IMR-90 (cell line): ENCODE data around the gene AGPAT3. TPM values are rescaled to one million over a fixed set of nuclear protein-coding genes. Genes with fewer than 3 reads are reported as not detected.

Experiments used
- ATAC-seq: fragments of 200-7000 bp; cut with Tn5 transposase; 2 replicates; pipeline ENCODE4 v1.9.1; 2020; ENCODE audit warnings: low read depth, mild to moderate bottlenecking, moderate library complexity
- BruUV-seq: library from RNA; stranded (reverse); fragments of 400-500 nt; replicated peaks from 2 replicates; lab custom pipeline; 2021; lab: Mats Ljungman, UMichigan
- CTCF ChIA-PET: fragments of 300-600 bp; formaldehyde crosslinking; extraction: SDS; loops from one replicate; lab custom pipeline; 2021; ENCODE audit warnings: antibody characterized with exemption; lab: Yijun Ruan, JAX
- POLR2A ChIA-PET: fragments of 300-600 bp; sonication (Branson Sonifier 250); formaldehyde crosslinking; loops from one replicate; lab custom pipeline; 2022; ENCODE audit warnings: antibody characterized with exemption; ENCODE audit not compliant: unreplicated experiment; lab: Charles Lee
- DNase-seq: peaks from one replicate; pipeline ENCODE4 v3.0.0; 2013
- H2AFZ ChIP-seq: replicated peaks from 2 replicates; pipeline ENCODE3; 2013; ENCODE audit warnings: low read length, mild to moderate bottlenecking; ENCODE audit not compliant: poor library complexity
- H2AK5ac ChIP-seq: 2 replicates; pipeline ENCODE4 v1.6.1; 2013; ENCODE audit warnings: low read depth, low read length, inconsistent platforms
- H2AK9ac ChIP-seq: replicated peaks from 2 replicates; pipeline ENCODE3; 2013; ENCODE audit warnings: mild to moderate bottlenecking, low read depth, low read length, moderate library complexity; ENCODE audit not compliant: poor library complexity
- H2BK120ac ChIP-seq: 2 replicates; pipeline ENCODE4 v1.6.1; 2013; ENCODE audit warnings: low read depth, low read length, inconsistent platforms
- H2BK15ac ChIP-seq: 3 replicates; pipeline ENCODE4 v1.6.1; 2013; ENCODE audit warnings: low read depth, low read length, inconsistent platforms
- H2BK20ac ChIP-seq: 2 replicates; pipeline ENCODE4 v1.6.1; 2013; ENCODE audit warnings: low read depth, mild to moderate bottlenecking, inconsistent platforms, low read length, moderate library complexity
- H2BK5ac ChIP-seq: 2 replicates; pipeline ENCODE4 v1.6.1; 2013; ENCODE audit warnings: mild to moderate bottlenecking, low read depth, low read length, inconsistent platforms; ENCODE audit not compliant: poor library complexity, severe bottlenecking
- H3K14ac ChIP-seq: replicated peaks from 2 replicates; pipeline ENCODE4 v1.6.1; 2013; ENCODE audit warnings: low read depth, low read length, inconsistent platforms
- H3K18ac ChIP-seq: 2 replicates; pipeline ENCODE4 v1.6.1; 2013; ENCODE audit warnings: low read depth, low read length, control low read depth
- H3K23ac ChIP-seq: 2 replicates; pipeline ENCODE4 v1.6.1; 2013; ENCODE audit warnings: low read depth, low read length, inconsistent platforms
- H3K27ac ChIP-seq: 2 replicates; pipeline ENCODE4 v1.5.1; 2013; ENCODE audit warnings: mild to moderate bottlenecking, control low read depth, low read length; ENCODE audit not compliant: insufficient read depth
- H3K27me3 ChIP-seq: 2 replicates; pipeline ENCODE4 v1.6.1; 2013; ENCODE audit warnings: low read length; ENCODE audit not compliant: control insufficient read depth, insufficient read depth
- H3K36me3 ChIP-seq: 2 replicates; pipeline ENCODE4 v1.6.1; 2013; ENCODE audit warnings: low read length, mixed read lengths; ENCODE audit not compliant: control insufficient read depth, insufficient read depth
- H3K4ac ChIP-seq: 2 replicates; pipeline ENCODE4 v1.6.1; 2013; ENCODE audit warnings: low read depth, low read length, inconsistent platforms
- H3K4me1 ChIP-seq: 2 replicates; pipeline ENCODE4 v1.6.1; 2013; ENCODE audit warnings: low read length, mixed read lengths; ENCODE audit not compliant: control insufficient read depth, insufficient read depth
- H3K4me2 ChIP-seq: 2 replicates; pipeline ENCODE4 v1.6.1; 2013; ENCODE audit warnings: low read depth, mild to moderate bottlenecking, control low read depth, low read length, moderate library complexity
- H3K4me3 ChIP-seq: 2 replicates; pipeline ENCODE4 v1.5.1; 2013; ENCODE audit warnings: low read depth, mild to moderate bottlenecking, control low read depth, low read length, moderate library complexity; ENCODE audit not compliant: insufficient read depth
- H3K56ac ChIP-seq: 2 replicates; pipeline ENCODE4 v1.6.1; 2013; ENCODE audit warnings: low read length, inconsistent platforms; ENCODE audit not compliant: insufficient read depth; ENCODE audit errors: extremely low read depth
- H3K79me1 ChIP-seq, 2 experiments: 2 replicates each; pipeline ENCODE4 v1.6.1; 2013; ENCODE audit warnings: low read length in 2 of 2, inconsistent platforms in 1 of 2, low read depth in 1 of 2
- H3K9ac ChIP-seq: 2 replicates; pipeline ENCODE4 v1.6.1; 2013; ENCODE audit warnings: low read depth, low read length, control low read depth
- H3K9me1 ChIP-seq: 2 replicates; pipeline ENCODE4 v1.6.1; 2013; ENCODE audit warnings: low read length, inconsistent platforms; ENCODE audit not compliant: insufficient read depth
- H3K9me3 ChIP-seq: 2 replicates; pipeline ENCODE4 v1.6.1; 2013; ENCODE audit warnings: low read length; ENCODE audit not compliant: control insufficient read depth, insufficient read depth
- H4K20me1 ChIP-seq: 2 replicates; pipeline ENCODE4 v1.6.1; 2013; ENCODE audit warnings: low read length, inconsistent platforms; ENCODE audit not compliant: insufficient read depth
- H4K5ac ChIP-seq: 2 replicates; pipeline ENCODE4 v1.6.1; 2013; ENCODE audit warnings: mild to moderate bottlenecking, low read depth, low read length, control low read depth
- H4K8ac ChIP-seq, 2 experiments: 2 replicates each; pipeline ENCODE4 v1.6.1; 2013; ENCODE audit warnings: low read depth in 2 of 2, low read length in 2 of 2, control low read depth in 1 of 2, inconsistent platforms in 1 of 2
- H4K91ac ChIP-seq: 2 replicates; pipeline ENCODE4 v1.6.1; 2013; ENCODE audit warnings: low read depth, low read length, inconsistent platforms; ENCODE audit not compliant: insufficient read depth
- BHLHE40 ChIP-seq: fragments of 150-350 bp; IDR thresholded peaks from 2 replicates; pipeline ENCODE4 v1.6.1; 2016; ENCODE audit warnings: mild to moderate bottlenecking, low read depth, low read length
- CEBPB ChIP-seq: IDR thresholded peaks from 2 replicates; pipeline ENCODE4 v1.6.1; 2012; ENCODE audit warnings: low read depth, low read length, improper control_type of control experiment
- CTCF ChIP-seq: conservative IDR thresholded peaks from 2 replicates; pipeline ENCODE4 v1.5.1; 2012; ENCODE audit warnings: mild to moderate bottlenecking, low read depth, low read length, improper control_type of control experiment
- ELK1 ChIP-seq: fragments of 150-350 bp; IDR thresholded peaks from 2 replicates; pipeline ENCODE4 v1.6.1; 2016; ENCODE audit warnings: low read depth, mild to moderate bottlenecking, low read length, moderate library complexity, borderline replicate concordance
- FOS ChIP-seq: fragments of 150-350 bp; IDR thresholded peaks from 2 replicates; pipeline ENCODE4 v1.6.1; 2016; ENCODE audit warnings: low read depth, low read length
- MAFK ChIP-seq: IDR thresholded peaks from 2 replicates; pipeline ENCODE4 v1.6.1; 2012; ENCODE audit warnings: low read depth, low read length, improper control_type of control experiment
- MAZ ChIP-seq: IDR thresholded peaks from 2 replicates; pipeline ENCODE4 v1.6.1; 2012; ENCODE audit warnings: low read depth, mild to moderate bottlenecking, low read length, improper control_type of control experiment, moderate library complexity, borderline replicate concordance
- NFE2L2 ChIP-seq: fragments of 150-350 bp; IDR thresholded peaks from 2 replicates; pipeline ENCODE4 v1.6.1; 2016; ENCODE audit warnings: low read depth, mild to moderate bottlenecking, low read length
- RAD21 ChIP-seq: IDR thresholded peaks from 2 replicates; pipeline ENCODE4 v1.6.1; 2012; ENCODE audit warnings: low read length, improper control_type of control experiment
- RCOR1 ChIP-seq: IDR thresholded peaks from 2 replicates; pipeline ENCODE4 v1.6.1; 2012; ENCODE audit warnings: mild to moderate bottlenecking, low read length, improper control_type of control experiment; ENCODE audit not compliant: insufficient replicate concordance
- RFX5 ChIP-seq: IDR thresholded peaks from 2 replicates; pipeline ENCODE4 v1.8.0; 2012; ENCODE audit warnings: low read depth, mild to moderate bottlenecking, low read length, moderate library complexity
- SMC3 ChIP-seq: fragments of 150-350 bp; IDR thresholded peaks from 2 replicates; pipeline ENCODE4 v1.6.1; 2016; ENCODE audit warnings: low read depth, mild to moderate bottlenecking, antibody characterized with exemption, low read length, moderate library complexity
- USF2 ChIP-seq: fragments of 150-350 bp; IDR thresholded peaks from 2 replicates; pipeline ENCODE4 v1.6.1; 2017; ENCODE audit warnings: mild to moderate bottlenecking, antibody characterized with exemption, low read length, low read depth
- WGBS, 2 experiments: methylation state at CpG; one replicate each; pipeline versions ENCODE4 v1.1.5 to v1.1.7; 2013; ENCODE audit warnings: missing lambda C conversion rate in 2 of 2; ENCODE audit not compliant: insufficient read length in 1 of 2; ENCODE audit errors: extremely low coverage in 2 of 2; 5-methylcytosine and 5-hydroxymethylcytosine counted together
- dilution Hi-C: fragments of 300-500 bp; cut with HindIII; formaldehyde crosslinking; loops from one replicate; pipeline ENCODE4 v1.14.3; 2018; ENCODE audit warnings: low sequenced_read_pairs; ENCODE audit not compliant: unreplicated experiment
- in situ Hi-C: fragments of 300-500 bp; cut with MboI; formaldehyde crosslinking; loops from 3 replicates; pipeline ENCODE4 v1.14.3; 2019; ENCODE audit warnings: low sequenced_read_pairs, inconsistent platforms, mixed read lengths
- intact Hi-C: fragments of 100-400 bp; cut with micrococcal nuclease; formaldehyde crosslinking; loops from 2 replicates; pipeline ENCODE4 v1.10.0; 2022
- polyA plus RNA-seq, 3 experiments: library from polyadenylated mRNA; depleted of rRNA; stranded (reverse); fragments of >200 nt; gene quantifications; 2 replicates each; pipeline ENCODE4 v1.2.3, GENCODE V29; 2012; ENCODE audit warnings: low replicate concordance in 1 of 3
- total RNA-seq: library from RNA; depleted of rRNA; stranded (reverse); fragments of >200 nt; gene quantifications from 2 replicates; pipeline ENCODE4 v1.2.3, GENCODE V29; 2012

AGPAT3 gene
- total and polyA plus RNA-seq, 2 of the 4 experiments (the other 2 are of a cell fraction) = 27.1 to 38.7 TPM

GRCh38 chr21:43948740-43949498 is 83.9 kb downstream of the AGPAT3 start:
- H3K23ac ChIP-seq = no peak overlapping the region
- no peaks in the 10 kb centered on the region; the same call in 1 of the 2 replicates for H3K9me1 ChIP-seq
- no peak overlapping the region for H3K18ac ChIP-seq
- no CpG with 5 or more reads among the region's 6 CpGs for WGBS, 2 experiments
- H4K8ac ChIP-seq = no peak overlapping the region
- no peak overlapping the region for H3K56ac ChIP-seq
- TF ChIP-seq MAFK (no peak), ELK1 (no peak), BHLHE40 (no peak), CEBPB (no peak), CTCF (no peak), RAD21 (no peak), FOS (no peak), NFE2L2 (no peak), MAZ (no peak), SMC3 (no peak), USF2 (no peak), RCOR1 (no peak), RFX5 (no peak)
- peaks cover 11% of the 10 kb centered on the region; the same call in 1 of the 2 replicates for H3K36me3 ChIP-seq
- no peak overlapping the region for H3K14ac ChIP-seq
- intact Hi-C loops = no loop called here
- no peak overlapping the region for H2AFZ ChIP-seq
- H3K79me1 ChIP-seq = peaks cover 33 to 56% of the 10 kb centered on the region in 2 experiments
- in situ Hi-C loops = no loop called here
- no peaks in the 10 kb centered on the region for H3K4me1 ChIP-seq
- peaks cover 6% of the 10 kb centered on the region for H3K9me3 ChIP-seq
- peaks cover 33% of the 10 kb centered on the region for H4K20me1 ChIP-seq
- no peak overlapping the region for H2BK20ac ChIP-seq
- no peak overlapping the region for H3K27ac ChIP-seq
- H3K4ac ChIP-seq = no peak overlapping the region
- H3K9ac ChIP-seq = no peak overlapping the region
- ATAC-seq = no peak
- H3K4me2 ChIP-seq = no peak overlapping the region
- POLR2A ChIA-PET = no interaction called here
- no peak overlapping the region for H4K5ac ChIP-seq
- H3K4me3 ChIP-seq = no peak overlapping the region
- H2BK15ac ChIP-seq = no peak overlapping the region
- H4K91ac ChIP-seq = no peak overlapping the region
- no TSS peak for BruUV-seq
- no peak overlapping the region for H2AK5ac ChIP-seq
- CTCF ChIA-PET = no interaction called here
- no peaks in the 10 kb centered on the region for H3K27me3 ChIP-seq
- no peak overlapping the region for H2AK9ac ChIP-seq
- dilution Hi-C loops = no loop called here
- no peak for DNase-seq
- H2BK5ac ChIP-seq = no peak overlapping the region
- no peak overlapping the region for H2BK120ac ChIP-seq
